ENCODE measurements around the gene PTTG1IP2. TPM values are rescaled to one million over a fixed set of nuclear protein-coding genes. Genes with fewer than 3 reads are reported as not detected.

Gene PTTG1IP2
- total RNA-seq, 2 experiments from 2014 or later: not detected

DNA sequence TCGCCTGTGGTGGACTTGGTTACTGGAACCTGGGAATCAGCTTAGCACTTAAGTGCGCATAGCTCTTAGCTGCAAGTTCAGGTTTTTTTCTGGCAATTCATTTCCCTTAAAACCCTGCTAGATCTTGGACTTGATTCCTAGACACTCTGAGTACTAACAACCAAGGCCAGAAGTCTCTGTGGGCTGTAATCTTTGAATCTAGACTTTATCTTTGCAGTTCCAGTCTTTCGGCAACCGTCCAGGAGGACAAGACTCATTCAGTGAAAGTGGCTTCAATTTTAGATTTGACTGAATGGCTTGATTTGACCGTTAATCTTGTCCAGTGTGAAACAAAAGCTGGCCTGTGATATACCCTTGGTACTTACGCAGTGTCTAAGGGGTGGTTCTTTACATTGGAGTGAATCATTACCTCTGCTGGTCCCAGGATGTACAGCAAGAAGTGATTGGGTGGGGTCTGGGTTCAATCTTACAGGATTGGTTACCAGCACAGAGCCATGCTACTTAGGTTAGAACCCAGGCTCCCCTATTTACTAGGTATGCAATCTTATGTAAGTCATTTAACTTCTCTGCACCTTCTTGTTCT is 16.4 kb downstream of the PTTG1IP2 start:
- POLR2A ChIA-PET: no interaction called here
- Mint-ChIP-seq H3K4me1 (ENCODE audit: low read depth) (no peaks in the 10 kb centered on the region), H3K4me3 (no peak overlapping the region), H3K9me3 (no peaks in the 10 kb centered on the region), H3K27ac (no peak overlapping the region), H3K36me3 (ENCODE audit: low read depth) (no peaks in the 10 kb centered on the region), H3K27me3 (peaks cover 12% of the 10 kb centered on the region)
- ATAC-seq: no peak
- intact Hi-C loops (cut with micrococcal nuclease): no loop called here
- TF ChIP-seq, protein P1, sequence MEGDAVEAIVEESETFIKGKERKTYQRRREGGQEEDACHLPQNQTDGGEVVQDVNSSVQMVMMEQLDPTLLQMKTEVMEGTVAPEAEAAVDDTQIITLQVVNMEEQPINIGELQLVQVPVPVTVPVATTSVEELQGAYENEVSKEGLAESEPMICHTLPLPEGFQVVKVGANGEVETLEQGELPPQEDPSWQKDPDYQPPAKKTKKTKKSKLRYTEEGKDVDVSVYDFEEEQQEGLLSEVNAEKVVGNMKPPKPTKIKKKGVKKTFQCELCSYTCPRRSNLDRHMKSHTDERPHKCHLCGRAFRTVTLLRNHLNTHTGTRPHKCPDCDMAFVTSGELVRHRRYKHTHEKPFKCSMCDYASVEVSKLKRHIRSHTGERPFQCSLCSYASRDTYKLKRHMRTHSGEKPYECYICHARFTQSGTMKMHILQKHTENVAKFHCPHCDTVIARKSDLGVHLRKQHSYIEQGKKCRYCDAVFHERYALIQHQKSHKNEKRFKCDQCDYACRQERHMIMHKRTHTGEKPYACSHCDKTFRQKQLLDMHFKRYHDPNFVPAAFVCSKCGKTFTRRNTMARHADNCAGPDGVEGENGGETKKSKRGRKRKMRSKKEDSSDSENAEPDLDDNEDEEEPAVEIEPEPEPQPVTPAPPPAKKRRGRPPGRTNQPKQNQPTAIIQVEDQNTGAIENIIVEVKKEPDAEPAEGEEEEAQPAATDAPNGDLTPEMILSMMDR (IDR thresholded peaks at IDR 0.05): no peak
- no peak for DNase-seq
- CTCF ChIA-PET: interaction anchor here (1.4 kb wide), 1 partner anchor 58 kb away, joined by 3 read pairs; no protein-coding TSS in a partner anchor

- no peak overlapping the region for H3K4me3 Mint-ChIP-seq
- ATAC-seq (no peak), DNase-seq (no peak)
- H3K9me3 Mint-ChIP-seq: no peaks in the 10 kb centered on the region
- intact Hi-C loops (cut with micrococcal nuclease): no loop called here
- ChIA-PET CTCF (interaction anchor here (2.0 kb wide), 1 partner anchor 142 kb away, joined by 5 read pairs; no protein-coding TSS in a partner anchor), POLR2A (no interaction called here)
- no peak overlapping the region for H3K27ac Mint-ChIP-seq
- H3K27me3 Mint-ChIP-seq: peaks cover 11% of the 10 kb centered on the region
- TF ChIP-seq, protein P1 (IDR thresholded peaks at IDR 0.05): no peak
- H3K36me3 Mint-ChIP-seq (ENCODE audit: low read depth): no peaks in the 10 kb centered on the region
- no peaks in the 10 kb centered on the region for H3K4me1 Mint-ChIP-seq (ENCODE audit: low read depth)
Observed at GRCh38 chr7:90487808-90488207, 18.4 kb downstream of the PTTG1IP2 start.

DNA sequence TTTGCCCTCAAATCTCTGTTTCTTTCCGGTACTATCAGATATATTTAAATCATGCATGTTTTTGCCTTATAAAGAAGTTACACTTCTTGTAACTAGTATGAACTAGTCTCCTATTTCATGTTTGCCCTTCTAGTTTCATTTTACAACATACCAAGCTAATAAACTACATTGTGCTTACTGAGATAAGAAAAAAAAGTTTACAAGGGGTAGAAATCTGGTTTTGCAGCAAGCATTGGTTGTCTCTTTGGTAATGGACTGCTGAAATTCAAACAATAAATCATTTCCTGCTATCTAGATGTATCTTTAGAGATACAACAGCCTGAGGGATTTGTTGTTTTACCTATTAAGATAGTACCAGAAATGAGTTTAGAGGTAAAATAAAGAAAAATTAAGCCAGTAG is 18.8 kb downstream of the PTTG1IP2 start:
- ATAC-seq: no peak
- H3K9me3 Mint-ChIP-seq: no peaks in the 10 kb centered on the region
- ChIA-PET CTCF (interaction anchor here (2.0 kb wide), 1 partner anchor 141 kb away, joined by 5 read pairs; no protein-coding TSS in a partner anchor), POLR2A (no interaction called here)
- H3K36me3 Mint-ChIP-seq (ENCODE audit: low read depth): no peaks in the 10 kb centered on the region
- no peaks in the 10 kb centered on the region for H3K4me1 Mint-ChIP-seq (ENCODE audit: low read depth)
- no peak overlapping the region for H3K27ac Mint-ChIP-seq
- peaks cover 10% of the 10 kb centered on the region for H3K27me3 Mint-ChIP-seq
- intact Hi-C loops (cut with micrococcal nuclease): no loop called here
- no peak for DNase-seq
- H3K4me3 Mint-ChIP-seq: no peak overlapping the region
- TF ChIP-seq, protein P1 (IDR thresholded peaks at IDR 0.05): no peak

DNA sequence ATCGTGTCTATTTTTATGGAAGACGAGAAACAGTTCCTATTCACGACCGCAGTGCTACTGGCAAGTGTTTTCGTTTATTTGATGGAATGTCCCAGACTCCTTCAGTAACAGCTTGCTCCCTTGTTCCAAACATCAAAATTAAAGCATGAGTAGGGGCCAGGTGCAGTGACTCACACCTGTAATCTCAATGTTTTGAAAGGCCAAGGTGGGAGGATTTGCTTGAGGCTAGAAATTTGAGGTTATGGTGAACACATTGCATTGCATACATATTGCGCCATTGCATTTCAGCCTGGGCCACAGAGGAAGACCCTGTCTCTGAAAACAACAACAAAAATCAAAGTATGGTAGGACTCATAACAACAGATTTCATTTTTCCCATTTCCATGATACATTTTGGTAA is 22.8 kb downstream of the PTTG1IP2 start:
- ATAC-seq (no peak), DNase-seq (no peak)
- Mint-ChIP-seq H3K27ac (no peak overlapping the region), H3K4me1 (ENCODE audit: low read depth) (no peaks in the 10 kb centered on the region), H3K36me3 (ENCODE audit: low read depth) (no peaks in the 10 kb centered on the region), H3K27me3 (peaks cover 8% of the 10 kb centered on the region), H3K4me3 (no peak overlapping the region), H3K9me3 (no peaks in the 10 kb centered on the region)
- TF ChIP-seq, protein P1 (IDR thresholded peaks at IDR 0.05): no peak
- intact Hi-C loops (cut with micrococcal nuclease): no loop called here
- CTCF ChIA-PET: no interaction called here
- POLR2A ChIA-PET: no interaction called here

DNA sequence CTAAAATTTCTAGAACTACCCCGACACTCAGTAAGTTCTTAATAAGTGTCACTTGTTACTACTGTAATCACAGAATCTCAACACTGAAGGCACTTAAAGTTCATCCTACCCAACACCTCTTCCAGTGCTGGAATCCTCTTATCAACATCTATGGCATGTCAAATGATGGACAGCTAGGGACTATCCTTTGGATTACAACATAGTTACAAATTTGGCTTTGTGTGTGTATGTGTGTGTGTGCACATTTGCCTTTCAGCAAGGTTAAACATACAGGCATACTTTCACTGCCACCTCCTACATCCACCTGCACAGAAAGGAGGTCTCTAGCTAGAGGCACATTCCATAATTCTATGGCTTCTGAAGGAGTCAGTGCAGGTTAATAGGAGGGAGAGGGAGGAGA is 25.8 kb downstream of the PTTG1IP2 start:
- no peaks in the 10 kb centered on the region for H3K9me3 Mint-ChIP-seq
- intact Hi-C loops (cut with micrococcal nuclease): no loop called here
- H3K27me3 Mint-ChIP-seq: peaks cover 5% of the 10 kb centered on the region
- ATAC-seq: no peak
- no peaks in the 10 kb centered on the region for H3K36me3 Mint-ChIP-seq (ENCODE audit: low read depth)
- TF ChIP-seq, protein P1 (IDR thresholded peaks at IDR 0.05): no peak
- no peaks in the 10 kb centered on the region for H3K4me1 Mint-ChIP-seq (ENCODE audit: low read depth)
- H3K27ac Mint-ChIP-seq: no peak overlapping the region
- ChIA-PET POLR2A (no interaction called here), CTCF (no interaction called here)
- no peak for DNase-seq
- H3K4me3 Mint-ChIP-seq: no peak overlapping the region
